ENCODE data around the gene PPP1R36.

- TF ChIP-seq CTCF (IDR thresholded peaks at IDR 0.05), result no peak
- no peak for TF ChIP-seq POLR2A (IDR thresholded peaks at IDR 0.05)
Observed at GRCh38 chr14:64611358-64612020, 61.7 kb downstream of the PPP1R36 start.
